A673 (cell line): ENCODE measurements around the gene KRT73. TPM values are rescaled to one million over a fixed set of nuclear protein-coding genes. Genes with fewer than 3 reads are reported as not detected.

Source experiments
- BruUV-seq: library from RNA; stranded (reverse); fragments of 400-500 nt; replicated peaks from 2 replicates; lab custom pipeline; 2021; lab: Mats Ljungman, UMichigan
- CTCF ChIA-PET: fragments of 300-600 bp; sonication (Branson Sonifier 250); formaldehyde crosslinking; loops from one replicate; lab custom pipeline; 2022; ENCODE audit warnings: antibody characterized with exemption; lab: Charles Lee
- POLR2A ChIA-PET: fragments of 300-600 bp; sonication (Branson Sonifier 250); formaldehyde crosslinking; loops from one replicate; lab custom pipeline; 2022; ENCODE audit warnings: antibody characterized with exemption; ENCODE audit not compliant: low non-redundant PET; lab: Charles Lee
- DNase-seq: peaks from one replicate; pipeline ENCODE4 v3.0.0-alpha.2; 2015; ENCODE audit warnings: low spot score
- H3K27ac ChIP-seq: fragments of 200-600 bp; sonication (generic); 2 replicates; pipeline ENCODE4 v1.5.1; 2016; ENCODE audit warnings: mixed run types, low read depth, mild to moderate bottlenecking, mixed read lengths, antibody characterized with exemption, low read length; ENCODE audit not compliant: poor library complexity, severe bottlenecking
- H3K27me3 ChIP-seq: fragments of 200-600 bp; sonication (generic); replicated peaks from 2 replicates; pipeline ENCODE4 v1.6.1; 2017; ENCODE audit warnings: mixed run types, low read depth, mild to moderate bottlenecking, mixed read lengths, antibody characterized with exemption, low read length; ENCODE audit not compliant: insufficient read depth, poor library complexity
- H3K36me3 ChIP-seq: fragments of 200-600 bp; sonication (generic); 2 replicates; pipeline ENCODE4 v1.6.1; 2016; ENCODE audit warnings: mixed run types, mild to moderate bottlenecking, mixed read lengths, antibody characterized with exemption, low read length; ENCODE audit not compliant: insufficient read depth, poor library complexity, severe bottlenecking
- H3K4me1 ChIP-seq: fragments of 200-600 bp; sonication (generic); 2 replicates; pipeline ENCODE4 v1.6.1; 2017; ENCODE audit warnings: mixed run types, mild to moderate bottlenecking, mixed read lengths, antibody characterized with exemption, low read length; ENCODE audit not compliant: insufficient read depth, poor library complexity, severe bottlenecking
- H3K4me3 ChIP-seq: fragments of 200-600 bp; sonication (generic); 2 replicates; pipeline ENCODE4 v1.5.1; 2016; ENCODE audit warnings: low read depth, mixed run types, mild to moderate bottlenecking, mixed read lengths, low read length; ENCODE audit not compliant: poor library complexity, severe bottlenecking
- H3K9me3 ChIP-seq: fragments of 200-600 bp; sonication (generic); 2 replicates; pipeline ENCODE4 v1.6.1; 2016; ENCODE audit warnings: mixed run types, low read depth, mild to moderate bottlenecking, mixed read lengths, antibody characterized with exemption, low read length; ENCODE audit not compliant: poor library complexity, severe bottlenecking
- EZH2 ChIP-seq: fragments of 200-600 bp; sonication (generic); IDR thresholded peaks from 2 replicates; pipeline ENCODE4 v1.6.1; 2017; ENCODE audit warnings: borderline replicate concordance, low read depth, mild to moderate bottlenecking, mixed read lengths, antibody characterized with exemption, low read length; ENCODE audit not compliant: poor library complexity, severe bottlenecking
- intact Hi-C: fragments of 100-400 bp; cut with micrococcal nuclease; formaldehyde crosslinking; loops from one replicate; pipeline ENCODE4 v1.10.0; 2022; ENCODE audit not compliant: unreplicated experiment
- total RNA-seq: library from RNA; stranded (reverse); gene quantifications from 2 replicates; pipeline ENCODE4 v1.2.3, GENCODE V29; 2021
- TF ChIP-seq, protein P1 (sequence below): fragments of 300-800, 200-600 bp; sonication (generic); conservative IDR thresholded peaks from 2 replicates; pipeline ENCODE4 v1.5.1; 2017; ENCODE audit warnings: low read depth, mild to moderate bottlenecking, antibody characterized with exemption, low read length, moderate library complexity, mixed read lengths

KRT73 gene
- total RNA-seq, 1 experiment from 2014 or later: not detected

DNA sequence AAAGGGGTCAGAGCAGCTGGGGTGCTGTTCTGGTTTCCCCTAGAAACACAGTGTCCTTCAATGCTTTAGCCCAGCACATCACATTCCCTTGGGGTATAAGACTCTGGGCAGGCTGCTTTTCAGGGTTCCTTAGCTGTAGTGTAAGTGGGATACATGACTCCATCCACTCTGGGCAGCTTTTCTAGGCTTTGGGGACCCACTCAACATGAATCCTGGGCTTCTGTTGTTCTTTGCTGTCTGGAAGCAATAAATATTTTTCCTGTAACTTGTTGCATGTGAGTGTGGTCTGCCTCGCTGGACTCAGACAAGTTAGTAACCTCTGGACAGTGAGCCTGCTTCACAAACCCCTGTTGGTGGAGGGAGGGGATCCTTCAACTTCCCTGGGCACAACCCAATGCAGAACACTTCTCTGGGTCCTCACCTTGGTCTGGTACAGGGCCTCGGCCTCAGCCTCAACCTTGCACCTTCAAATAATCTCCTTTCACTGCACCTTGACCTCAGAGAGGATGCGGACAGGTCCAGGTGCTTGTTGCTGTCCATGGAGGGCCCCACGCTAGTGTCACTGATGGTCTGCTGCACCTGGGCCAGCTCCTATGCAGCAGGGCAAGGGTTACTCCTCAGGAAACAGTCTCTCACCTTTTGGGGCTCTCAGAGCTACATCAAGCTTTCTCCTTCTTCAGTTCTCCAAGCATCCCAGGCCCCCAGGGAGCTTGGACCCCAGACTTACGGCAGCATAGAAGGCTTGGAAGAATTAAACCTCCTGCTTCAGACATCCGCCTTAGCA, 13.5 kb upstream of the KRT73 start:
- ChIA-PET CTCF (no interaction called here), POLR2A (no interaction called here)
- no peaks in the 10 kb centered on the region for H3K36me3 ChIP-seq
- peaks cover 6% of the 10 kb centered on the region for H3K4me1 ChIP-seq
- H3K27ac ChIP-seq: no peak overlapping the region
- no peaks in the 10 kb centered on the region for H3K27me3 ChIP-seq
- intact Hi-C loops: no loop called here
- DNase-seq: no peak
- no peaks in the 10 kb centered on the region for H3K9me3 ChIP-seq
- H3K4me3 ChIP-seq: no peak overlapping the region
- no TSS peak for BruUV-seq
- TF ChIP-seq, protein P1, sequence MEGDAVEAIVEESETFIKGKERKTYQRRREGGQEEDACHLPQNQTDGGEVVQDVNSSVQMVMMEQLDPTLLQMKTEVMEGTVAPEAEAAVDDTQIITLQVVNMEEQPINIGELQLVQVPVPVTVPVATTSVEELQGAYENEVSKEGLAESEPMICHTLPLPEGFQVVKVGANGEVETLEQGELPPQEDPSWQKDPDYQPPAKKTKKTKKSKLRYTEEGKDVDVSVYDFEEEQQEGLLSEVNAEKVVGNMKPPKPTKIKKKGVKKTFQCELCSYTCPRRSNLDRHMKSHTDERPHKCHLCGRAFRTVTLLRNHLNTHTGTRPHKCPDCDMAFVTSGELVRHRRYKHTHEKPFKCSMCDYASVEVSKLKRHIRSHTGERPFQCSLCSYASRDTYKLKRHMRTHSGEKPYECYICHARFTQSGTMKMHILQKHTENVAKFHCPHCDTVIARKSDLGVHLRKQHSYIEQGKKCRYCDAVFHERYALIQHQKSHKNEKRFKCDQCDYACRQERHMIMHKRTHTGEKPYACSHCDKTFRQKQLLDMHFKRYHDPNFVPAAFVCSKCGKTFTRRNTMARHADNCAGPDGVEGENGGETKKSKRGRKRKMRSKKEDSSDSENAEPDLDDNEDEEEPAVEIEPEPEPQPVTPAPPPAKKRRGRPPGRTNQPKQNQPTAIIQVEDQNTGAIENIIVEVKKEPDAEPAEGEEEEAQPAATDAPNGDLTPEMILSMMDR: no peak
- no peak for TF ChIP-seq EZH2

DNA sequence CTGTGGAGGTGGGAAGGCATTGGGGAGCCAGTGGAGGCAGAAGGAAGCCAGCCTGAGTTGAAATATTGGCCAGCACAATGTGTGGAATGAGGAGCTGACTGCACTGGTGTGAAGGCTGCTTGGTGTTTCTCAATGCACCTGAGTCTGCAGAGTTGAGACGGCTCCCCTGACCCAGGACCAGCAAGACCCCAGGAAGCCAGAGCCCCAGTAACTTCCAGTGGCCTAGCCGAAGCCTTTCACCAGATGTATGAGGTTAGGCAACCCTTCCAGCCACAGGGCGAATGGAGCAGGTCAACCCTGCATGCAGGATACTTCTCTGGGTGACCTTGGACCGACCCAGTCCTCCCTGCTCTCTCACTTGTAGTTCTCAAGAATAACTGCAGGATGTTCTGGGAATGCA, 12.9 kb upstream of the KRT73 start:
- DNase-seq: no peak
- TF ChIP-seq, protein P1: no peak

DNA sequence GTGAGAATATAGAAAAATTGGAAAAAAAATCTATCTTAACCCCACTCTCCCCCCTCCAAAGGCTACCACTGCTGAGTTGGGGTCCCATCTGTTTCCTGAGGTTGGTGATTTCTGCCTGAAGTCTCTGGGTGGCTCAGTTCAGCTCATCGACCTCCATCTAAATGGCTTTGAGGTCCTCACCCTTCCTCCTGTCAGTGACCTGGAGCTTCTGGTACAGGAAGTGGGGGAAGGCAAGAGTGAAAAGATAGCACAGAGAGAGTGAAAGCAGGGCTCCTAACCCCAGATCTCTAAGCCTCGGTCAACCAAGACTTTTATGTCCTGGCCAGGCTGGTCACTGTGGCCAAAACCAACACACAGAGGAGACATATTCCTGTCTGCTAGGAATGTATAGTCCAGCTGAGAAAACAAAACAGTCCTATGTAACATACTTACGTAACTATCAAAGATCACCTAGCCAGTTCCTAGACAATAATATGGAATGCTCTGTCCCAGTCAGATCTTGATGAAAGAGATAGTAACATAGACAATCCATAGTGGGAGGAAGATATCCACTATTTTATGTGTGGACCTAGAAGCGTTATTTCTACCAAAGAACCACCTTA, 12.3 kb upstream of the KRT73 start:
- Histone ChIP-seq H3K9me3 (no peaks in the 10 kb centered on the region), H3K27me3 (no peaks in the 10 kb centered on the region), H3K27ac (no peak overlapping the region), H3K36me3 (no peaks in the 10 kb centered on the region), H3K4me1 (no peaks in the 10 kb centered on the region), H3K4me3 (no peak overlapping the region)
- DNase-seq: no peak
- ChIA-PET CTCF (interaction anchor here (0.5 kb wide), 1 partner anchor 175 kb away, joined by 4 read pairs; no protein-coding TSS in a partner anchor), POLR2A (no interaction called here)
- TF ChIP-seq, protein P1: no peak
- no peak for TF ChIP-seq EZH2
- no TSS peak for BruUV-seq
- intact Hi-C loops: no loop called here

More for the DNA sequence above, 12.9 kb upstream of the KRT73 start:
- intact Hi-C loops: no loop called here
- ChIA-PET CTCF (no interaction called here), POLR2A (no interaction called here)
- Histone ChIP-seq H3K9me3 (no peaks in the 10 kb centered on the region), H3K27me3 (no peaks in the 10 kb centered on the region), H3K4me1 (peaks cover 2% of the 10 kb centered on the region), H3K4me3 (no peak overlapping the region), H3K36me3 (no peaks in the 10 kb centered on the region), H3K27ac (no peak overlapping the region)
- BruUV-seq: no TSS peak
